T-helper 1 cell treated with Interleukin-12 subunit alpha and Interleukin-12 subunit beta and Interleukin-4 antibody, amounts not matched to agents 30 ng/mL and 1 ng/mL, for 36 hours (primary cell): Measurements from ENCODE around the gene C2CD3. TPM values are rescaled to one million over a fixed set of nuclear protein-coding genes. Genes with fewer than 3 reads are reported as not detected.

Source experiments
- intact Hi-C: fragments of 100-400 bp; cut with micrococcal nuclease; formaldehyde crosslinking; loops from one replicate; pipeline ENCODE4 v1.15.1; 2024
- total RNA-seq: library from RNA; stranded (reverse); gene quantifications from 2 replicates; pipeline ENCODE4 v1.2.3, GENCODE V29; 2022

Gene C2CD3
- total RNA-seq, 1 donor from 2014 or later = 39.4 TPM

DNA sequence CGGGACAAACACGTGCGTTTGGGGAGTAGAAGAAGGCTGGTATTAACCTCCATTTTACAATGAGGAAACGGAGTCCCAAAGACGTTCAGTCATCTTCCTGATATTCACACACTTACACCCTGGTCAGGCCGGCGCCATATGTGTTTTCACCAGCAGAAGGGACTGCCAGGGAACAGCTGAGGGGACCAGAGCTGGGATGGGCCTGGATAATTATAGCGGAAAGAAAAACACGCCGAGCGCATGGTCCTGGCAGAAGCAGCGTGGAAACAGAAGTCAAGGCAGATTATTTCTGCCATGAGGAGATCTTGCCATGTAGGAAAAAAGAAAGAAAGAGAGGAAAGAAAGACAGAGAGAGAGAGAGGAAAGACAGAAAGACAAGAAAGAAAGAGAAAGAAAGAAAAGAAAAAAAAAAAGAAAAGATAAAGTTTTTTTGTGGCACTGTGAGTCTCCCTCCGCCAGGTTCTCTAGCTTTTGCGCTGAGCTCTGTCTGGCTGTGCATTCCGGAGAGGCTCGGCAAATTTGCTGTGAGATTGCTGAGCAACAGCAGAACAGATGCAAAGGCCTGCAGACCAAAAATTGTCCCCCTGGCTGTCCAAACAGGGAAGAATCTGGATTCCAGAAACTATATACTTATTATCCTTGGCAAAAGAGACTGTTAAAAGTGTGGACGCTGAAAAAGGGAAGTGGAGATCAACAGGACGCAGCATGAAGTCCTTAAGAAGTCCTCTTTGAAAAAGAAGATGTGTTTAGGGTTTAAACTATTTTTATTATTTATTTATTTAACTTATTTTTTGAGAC lies 186.9 kb downstream of the C2CD3 start:
- intact Hi-C loops = loop anchor here (1.0 to 10.0 kb wide), 10 partner anchors 10 to 1882 kb away; partner anchors contain the start of genes COA4, FAM168A, LAMTOR1 and LIPT2

DNA sequence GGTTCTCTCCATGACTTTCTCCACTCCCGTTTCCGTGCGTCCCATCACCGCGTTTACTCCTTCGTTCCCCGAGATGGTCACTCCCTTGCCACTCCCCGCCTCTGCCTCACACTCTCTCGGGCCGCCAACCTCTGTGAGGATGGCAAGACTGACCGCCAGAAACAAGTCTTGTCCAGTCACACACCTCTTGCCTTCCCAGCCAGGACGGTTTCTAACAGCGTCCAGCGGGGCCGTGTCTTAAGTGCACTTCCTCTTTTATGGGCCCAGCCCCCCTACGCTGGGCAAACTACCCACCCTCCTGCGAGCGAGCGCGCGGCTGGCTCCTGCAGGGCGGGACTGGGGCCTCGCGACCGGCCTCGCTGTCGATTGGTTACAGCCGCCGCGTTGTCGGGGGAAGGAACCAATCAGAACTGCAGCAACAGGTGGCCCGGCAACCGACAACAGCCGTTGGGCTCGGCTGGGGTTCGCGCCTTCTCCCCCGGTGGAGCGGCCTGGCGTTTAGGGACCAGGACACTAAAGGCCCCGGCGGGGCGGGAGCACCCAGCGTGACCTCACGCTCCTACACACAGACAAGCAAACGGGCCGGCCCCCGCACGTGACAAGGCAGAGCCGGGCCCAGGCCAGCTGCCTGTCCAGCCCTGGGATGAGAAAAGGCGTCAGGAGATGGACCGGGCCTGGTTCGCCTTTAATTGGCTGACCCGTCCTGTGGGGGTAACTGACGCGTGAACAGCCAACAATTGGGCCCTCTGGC lies 187.6 kb downstream of the C2CD3 start:
- intact Hi-C loops = loop anchor here (1.0 to 10.0 kb wide), 11 partner anchors 9 to 1881 kb away; partner anchors contain the start of genes COA4, FAM168A, LAMTOR1 and LIPT2

DNA sequence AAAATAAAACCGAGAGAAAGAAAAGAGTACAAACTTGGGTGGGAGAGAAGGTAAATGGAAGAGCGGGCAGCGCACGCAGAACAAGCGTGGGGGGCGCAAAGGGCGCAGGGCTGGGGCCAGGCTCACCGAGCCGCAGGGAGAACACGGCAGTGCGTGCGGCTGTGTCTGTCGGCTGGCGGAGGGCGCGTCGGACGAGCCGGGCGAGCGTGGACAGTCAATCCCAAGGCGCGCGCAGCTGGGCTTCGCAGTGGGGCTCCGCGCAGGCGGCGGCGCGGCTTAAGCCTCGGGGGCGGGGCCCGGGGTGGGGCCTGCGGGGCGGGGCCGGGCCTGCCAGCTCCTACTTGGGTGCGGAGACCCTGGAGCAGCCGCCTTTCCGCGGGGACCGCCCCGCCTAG lies 188.2 kb downstream of the C2CD3 start, which contains the start of gene UCP2:
Gene UCP2, minus strand, starts transcription at position 249 of the 395 bp plus-strand sequence. CDS start 4,465 bp downstream, outside the sequence.
- intact Hi-C loops = loop anchor here (1.0 to 10.0 kb wide), 9 partner anchors 106 to 1880 kb away; partner anchors contain the start of genes COA4, FAM168A, LAMTOR1 and LIPT2

DNA sequence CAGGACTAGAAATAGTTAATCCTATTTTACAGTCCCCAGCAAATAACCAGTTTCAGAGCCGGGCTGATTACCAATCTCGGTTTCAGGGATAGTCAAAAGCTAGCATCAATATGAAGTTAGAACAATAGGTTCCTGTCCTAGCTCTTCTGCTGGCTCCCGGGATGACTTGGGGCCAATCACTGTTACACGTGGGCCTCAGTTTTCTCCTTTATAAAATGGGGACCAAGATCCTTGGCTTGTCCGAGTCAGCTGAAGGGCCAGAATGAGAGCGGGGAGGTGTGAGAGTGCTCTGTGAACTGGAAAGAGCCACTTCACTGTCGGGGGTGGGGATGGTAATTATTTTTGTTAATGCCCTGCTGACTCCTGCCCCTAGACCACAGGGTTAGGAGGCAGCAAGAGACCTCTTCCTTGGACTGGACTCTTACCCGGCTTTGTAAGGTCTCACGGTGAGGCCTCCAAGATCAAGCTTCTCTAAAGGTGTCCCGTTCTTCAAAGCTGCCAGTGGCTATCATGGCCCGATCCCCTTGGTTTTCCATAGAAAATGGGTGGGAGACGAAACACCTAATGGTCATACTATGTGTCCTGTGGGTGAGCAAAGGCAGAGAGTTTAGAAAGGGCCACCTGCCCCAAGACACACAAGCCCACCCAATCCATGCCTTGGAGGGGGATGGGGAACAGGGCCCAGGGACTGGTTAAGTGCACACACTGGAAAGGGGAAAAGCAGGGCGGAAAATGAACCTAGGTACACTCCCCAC lies 189.6 kb downstream of the C2CD3 start:
- intact Hi-C loops = loop anchor here (5.0 to 10.0 kb wide), 2 partner anchors 614 to 1879 kb away; partner anchors contain the start of genes LAMTOR1 and POLD3

DNA sequence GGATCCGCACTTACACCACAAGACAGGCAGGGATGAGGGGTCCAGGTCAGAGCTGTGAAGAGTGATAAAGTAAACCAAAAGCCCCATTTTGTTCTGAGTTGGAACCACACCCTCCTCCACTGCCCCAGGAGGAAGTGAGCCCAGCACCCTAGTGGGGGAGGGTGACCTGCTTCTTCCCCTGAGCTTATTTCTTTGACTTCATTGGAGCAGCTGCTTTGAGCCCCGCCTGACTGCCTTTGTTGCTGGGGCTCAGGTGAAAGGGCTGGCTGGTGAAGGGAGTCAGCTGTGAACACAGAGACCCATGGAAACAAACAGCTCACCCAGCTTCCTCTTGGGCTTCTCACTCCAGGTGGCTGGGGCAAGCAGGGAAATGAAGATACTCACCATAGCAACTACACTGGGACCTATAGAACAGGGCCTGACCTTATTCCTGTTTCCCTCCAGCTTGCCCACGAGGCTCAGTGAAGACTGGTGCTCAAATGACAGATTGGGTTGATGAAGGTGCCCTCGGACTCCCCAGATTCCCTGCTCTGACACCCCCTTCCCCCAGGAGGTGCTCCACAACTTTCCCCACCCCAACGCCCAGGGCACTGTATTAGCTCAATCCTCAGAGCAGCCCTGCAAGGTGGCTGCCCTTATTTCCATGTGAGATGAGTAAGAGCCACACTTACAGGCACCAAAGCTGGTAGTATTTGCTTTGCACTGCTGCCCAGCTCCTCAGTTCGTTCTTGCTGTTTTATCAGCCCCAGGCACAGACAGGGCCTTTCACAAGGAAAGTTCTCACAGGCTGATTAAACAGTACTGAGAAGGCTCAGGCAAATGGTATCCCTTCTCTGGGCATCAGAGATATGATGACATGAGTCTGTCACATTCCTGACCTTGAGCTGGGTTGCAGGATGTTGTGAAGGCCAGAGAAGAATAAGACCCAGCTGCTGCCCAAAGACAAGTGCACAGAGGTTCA lies 190.5 kb downstream of the C2CD3 start:
- intact Hi-C loops = loop anchor here (1.0 to 10.0 kb wide), 8 partner anchors 15 to 1878 kb away; partner anchors contain the start of genes C2CD3, LAMTOR1, POLD3 and PPME1

DNA sequence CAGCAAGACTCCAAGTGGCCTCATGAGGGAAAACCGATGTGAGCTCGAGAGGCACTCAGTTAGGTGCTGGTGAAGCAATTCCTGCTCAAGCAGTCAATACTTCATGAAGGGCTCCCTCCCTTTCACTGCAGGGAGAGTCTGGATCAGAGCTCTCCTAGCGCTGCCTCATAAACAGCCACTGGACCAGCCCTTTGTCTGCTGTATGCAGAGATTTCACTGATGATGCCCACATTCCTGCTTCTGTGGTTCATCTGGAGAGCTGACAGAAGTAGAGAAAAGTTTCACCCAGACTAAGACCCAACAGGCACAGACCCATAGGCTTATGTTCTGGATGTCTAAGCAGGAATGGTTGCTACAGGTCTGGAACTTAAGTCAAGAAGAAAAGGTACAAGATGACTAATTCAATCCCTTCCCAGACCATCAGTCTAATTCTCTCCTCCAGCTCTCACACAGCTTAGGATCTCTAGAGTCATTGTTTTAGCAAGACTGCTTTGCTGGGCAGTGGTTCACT lies 192.2 kb downstream of the C2CD3 start:
- intact Hi-C loops = no loop called here

DNA sequence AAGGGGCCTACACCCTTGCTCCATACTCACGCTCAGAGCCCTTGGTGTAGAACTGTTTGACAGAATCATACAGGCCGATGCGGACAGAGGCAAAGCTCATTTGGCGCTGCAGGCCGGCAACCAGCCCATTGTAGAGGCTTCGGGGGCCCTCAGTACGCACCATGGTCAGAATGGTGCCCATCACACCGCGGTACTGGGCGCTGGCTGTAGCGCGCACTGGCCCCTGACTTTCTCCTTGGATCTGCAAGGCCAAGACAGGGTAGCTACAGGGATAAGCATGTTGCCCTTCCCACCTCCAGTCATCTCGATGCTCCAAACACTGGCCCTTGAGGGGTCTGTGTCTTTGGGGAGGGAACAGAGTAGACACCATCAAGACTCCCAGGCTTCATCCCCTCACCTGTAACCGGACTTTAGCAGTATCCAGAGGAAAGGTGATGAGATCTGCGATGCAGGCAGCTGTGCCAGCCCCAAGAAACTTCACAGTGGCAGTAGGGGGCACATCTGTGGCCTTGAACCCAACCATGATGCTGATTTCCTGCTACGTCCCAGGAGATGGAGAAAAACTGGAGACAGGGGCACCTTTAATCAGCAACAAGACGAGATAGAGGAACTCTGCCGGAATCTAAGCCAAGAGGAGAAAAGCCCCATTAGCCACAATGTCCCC lies 192.8 kb downstream of the C2CD3 start:
- intact Hi-C loops = no loop called here

DNA sequence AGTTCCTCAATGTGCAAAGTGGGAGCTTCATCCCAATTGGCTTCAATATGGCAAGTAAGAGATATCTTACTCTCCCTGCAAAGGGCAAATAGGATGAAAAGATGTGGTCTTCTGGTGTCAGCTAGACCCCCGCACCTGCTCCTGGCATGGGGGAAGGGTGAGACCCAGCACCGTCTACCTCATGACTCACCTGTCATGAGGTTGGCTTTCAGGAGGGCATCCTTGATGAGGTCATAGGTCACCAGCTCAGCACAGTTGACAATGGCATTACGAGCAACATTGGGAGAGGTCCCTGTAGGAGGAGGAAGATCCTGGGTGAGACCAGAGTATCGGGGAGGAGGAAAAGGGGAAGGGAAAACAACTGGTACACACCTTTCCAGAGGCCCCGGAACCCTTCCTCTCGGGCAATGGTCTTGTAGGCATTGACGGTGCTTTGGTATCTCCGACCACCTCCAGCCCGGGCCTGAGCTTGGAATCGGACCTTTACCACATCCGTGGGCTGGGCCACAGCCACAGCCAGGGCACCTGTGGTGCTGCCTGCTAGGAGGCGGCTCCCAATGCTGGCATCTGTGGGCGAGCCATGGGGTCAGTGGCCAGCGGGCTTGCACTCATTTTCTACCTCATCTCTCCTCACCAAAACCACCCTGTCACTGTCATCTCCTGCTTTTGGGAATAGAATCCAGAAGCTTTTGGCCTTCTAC lies 194.2 kb downstream of the C2CD3 start:
- intact Hi-C loops = no loop called here

DNA sequence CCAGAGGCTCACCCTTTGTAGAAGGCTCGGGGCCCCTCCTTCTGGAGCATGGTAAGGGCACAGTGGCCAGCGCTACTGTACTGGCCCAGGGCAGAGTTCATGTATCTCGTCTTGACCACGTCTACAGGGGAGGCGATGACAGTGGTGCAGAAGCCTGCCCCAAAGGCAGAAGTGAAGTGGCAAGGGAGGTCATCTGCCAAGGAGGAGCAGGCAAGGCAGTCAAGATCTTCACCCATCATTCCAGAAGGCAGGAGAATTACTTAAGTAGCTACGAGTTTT lies 195.4 kb downstream of the C2CD3 start:
- intact Hi-C loops = no loop called here

DNA sequence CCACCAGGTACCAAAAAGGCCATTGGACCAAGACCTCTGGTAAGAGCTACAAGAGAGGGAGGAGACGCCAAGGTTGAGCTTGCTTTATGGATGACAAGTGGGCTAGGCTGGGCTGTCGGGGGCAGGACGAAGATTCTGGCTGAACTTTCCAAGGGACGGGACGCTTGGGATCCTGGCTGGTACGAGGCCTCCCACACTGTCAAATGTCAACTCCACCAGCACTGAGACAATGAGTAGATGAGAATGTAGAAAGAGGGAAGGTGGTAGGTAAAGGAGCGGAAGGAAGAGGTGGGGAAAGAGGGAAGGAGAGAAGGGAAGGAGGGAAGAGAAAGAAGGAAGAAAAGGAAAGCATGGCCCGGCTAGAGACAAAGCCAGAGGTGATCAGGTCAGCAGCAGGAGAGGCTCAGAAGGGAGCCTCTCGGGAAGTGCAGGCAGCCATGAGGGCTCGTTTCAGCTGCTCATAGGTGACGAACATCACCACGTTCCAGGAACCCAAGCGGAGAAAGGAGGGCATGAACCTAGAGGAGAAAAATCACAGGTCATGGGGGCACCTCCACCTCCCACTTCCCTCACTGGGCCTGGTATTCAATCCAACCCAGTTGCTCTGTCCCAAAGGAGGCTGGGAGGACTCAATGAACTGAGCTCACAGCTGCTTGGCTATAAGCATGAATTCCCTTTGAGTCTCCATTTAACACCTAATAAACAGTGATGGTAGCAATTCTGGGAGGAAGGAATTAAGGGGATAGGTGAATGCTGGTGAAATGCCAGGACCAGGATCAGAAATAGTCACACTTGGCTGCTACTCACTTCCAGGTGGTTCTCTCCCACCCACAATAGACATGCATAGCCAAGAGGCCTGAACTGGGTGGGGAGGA lies 196.0 kb downstream of the C2CD3 start:
- intact Hi-C loops = loop anchor here (1.0 kb wide), 3 partner anchors 8 to 196 kb away; partner anchors contain the start of genes C2CD3 and PPME1

DNA sequence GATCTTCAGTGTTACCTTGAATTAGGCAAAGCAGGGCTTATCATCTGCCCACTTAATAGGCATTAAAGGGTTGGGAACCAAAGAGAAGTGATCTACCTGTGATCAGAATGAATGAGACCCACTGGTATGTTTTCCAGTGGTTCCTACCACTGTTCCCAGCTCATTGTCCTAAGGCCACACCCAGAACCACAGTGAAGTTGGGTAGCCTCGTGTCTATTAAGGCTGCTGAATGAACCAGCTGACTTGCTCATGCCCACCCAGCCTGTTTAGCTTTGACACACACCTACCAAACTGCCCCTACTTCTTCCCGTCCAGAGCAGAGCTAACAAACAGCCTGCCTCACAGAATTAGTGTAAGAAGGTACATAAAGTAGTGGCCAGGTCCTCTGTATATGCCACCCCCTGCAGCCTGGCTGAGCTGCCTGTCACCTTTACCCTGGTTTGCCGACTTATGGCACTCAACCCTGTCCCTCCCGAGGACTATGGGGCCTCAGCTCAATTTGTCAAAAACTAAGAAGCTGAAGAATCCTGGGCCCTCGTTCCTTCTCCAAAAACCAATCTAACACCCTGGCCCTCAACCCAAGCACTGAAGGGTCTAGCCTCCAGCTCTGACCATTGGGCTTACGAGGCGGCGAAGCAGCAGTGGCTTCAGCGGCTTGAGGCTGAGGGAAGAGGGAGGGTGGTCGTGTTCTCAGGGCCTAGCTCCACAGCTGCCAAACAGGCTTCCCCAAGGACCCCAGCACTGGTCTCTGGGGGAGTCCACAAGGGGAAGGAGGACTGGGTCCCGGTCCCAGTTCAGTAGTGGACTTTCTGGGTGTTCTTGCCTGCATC lies 198.0 kb downstream of the C2CD3 start:
- intact Hi-C loops = no loop called here

DNA sequence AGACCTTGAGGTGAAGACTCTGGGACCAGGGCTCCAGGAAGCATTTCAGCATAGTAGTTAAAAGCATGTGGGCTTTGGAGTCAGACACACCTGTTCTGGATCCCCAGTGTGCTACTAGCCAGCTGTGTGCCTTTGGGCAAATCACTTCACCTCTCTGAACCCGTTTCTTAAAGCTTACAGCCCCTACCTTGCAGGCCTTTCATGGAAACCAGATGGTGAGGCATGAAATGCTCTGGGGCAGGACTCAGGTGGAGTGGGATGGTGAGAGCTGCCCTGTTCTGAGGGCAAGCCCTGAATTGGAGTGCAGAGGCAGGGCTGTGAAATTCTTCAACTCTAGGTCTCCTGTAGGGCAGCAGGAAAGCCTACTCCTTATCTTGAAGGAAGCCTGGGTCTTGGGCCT lies 198.6 kb downstream of the C2CD3 start:
- intact Hi-C loops = no loop called here

DNA sequence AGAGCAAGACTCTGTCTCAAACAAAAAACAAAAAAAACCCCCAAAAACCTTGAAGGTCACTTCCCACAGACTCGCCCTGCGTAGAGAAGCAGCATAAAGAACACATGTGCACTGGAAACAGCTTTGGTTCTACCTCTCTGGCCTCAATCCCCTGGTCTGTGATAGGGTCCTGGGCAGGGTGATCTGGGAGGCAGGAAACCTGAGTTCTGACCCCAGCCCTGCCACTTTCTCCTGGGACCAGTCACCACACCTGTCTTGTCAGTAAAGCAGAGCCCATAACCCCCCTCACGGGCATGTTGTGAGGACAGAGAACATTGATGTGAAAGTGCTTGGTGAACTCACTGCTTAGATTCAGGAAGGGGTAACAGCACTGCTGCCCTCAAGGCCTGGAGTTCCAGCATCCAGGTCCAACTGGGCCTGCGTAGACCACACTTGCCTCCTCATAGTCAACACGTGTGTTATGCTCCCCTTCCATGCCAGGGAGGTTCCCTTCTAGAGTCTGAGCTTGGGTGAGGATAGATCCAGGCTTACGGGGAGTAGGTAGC lies 199.6 kb downstream of the C2CD3 start:
- intact Hi-C loops = no loop called here

DNA sequence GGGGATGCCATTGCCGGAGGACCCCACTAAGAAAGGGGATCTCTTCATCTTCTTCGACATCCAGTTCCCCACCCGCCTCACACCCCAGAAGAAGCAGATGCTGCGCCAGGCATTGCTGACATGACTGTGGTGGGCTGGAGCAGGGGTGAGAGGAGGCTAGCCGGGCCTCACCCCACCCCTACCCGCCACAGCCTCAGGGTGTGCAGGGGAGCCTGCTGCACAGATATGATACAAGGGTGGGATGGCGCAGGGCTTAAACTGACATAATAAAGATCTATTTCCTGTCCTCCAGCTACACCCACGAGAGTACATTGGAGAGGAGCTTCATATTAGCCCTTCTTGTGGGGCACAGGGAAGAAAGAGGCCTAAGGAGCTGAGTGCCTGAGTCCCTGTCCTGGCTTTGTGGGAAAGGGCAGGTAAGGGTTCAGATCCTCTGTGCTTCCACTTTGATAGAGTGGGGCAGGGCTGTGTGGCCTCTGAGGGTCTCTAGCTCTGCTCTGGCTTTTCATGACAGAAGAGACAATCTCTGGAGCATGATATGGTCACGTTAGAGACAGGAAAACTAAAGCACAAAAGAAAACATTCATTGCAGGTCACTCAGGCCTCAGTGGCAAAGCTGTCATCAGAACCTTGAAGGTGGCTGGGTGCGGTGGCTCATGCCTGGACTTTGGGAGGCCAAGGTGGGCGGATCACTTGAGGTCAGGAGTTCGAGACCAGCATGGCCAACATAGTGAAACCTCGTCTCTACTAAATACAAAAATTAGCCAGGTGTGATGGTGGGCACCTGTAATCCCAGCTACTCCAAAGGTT lies 200.6 kb downstream of the C2CD3 start:
- intact Hi-C loops = no loop called here

DNA sequence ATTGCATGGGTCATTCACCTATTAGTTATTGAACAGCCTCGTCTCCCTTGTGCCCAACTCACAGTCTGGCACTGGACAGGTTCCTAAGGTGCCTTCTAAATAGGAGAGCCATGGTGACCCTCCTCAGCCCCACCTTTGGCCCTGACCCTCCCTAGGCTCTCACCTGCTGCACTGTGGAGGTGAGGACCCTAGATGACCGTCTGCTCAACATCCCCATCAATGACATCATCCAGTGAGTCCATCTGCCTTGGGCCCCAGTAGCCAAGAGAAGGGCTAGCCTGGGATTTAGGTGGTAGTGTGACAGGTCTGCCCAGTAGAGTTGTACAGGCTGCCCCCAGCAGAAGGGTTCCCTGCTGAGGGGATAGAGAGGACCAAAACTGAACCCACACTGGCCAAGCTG lies 201.7 kb downstream of the C2CD3 start:
- intact Hi-C loops = no loop called here
